Neuronal stem cell (in vitro differentiated cells): ENCODE data around the gene GNG10.
"Not testable (repeated sequence)": the region's sequence is repeated elsewhere in the genome, so short reads cannot be mapped to it uniquely, and the experiment has no call there.

ENCODE experiments used
- DNase-seq: peaks from one replicate; pipeline ENCODE4 v3.0.0-alpha.2; 2013; ENCODE audit warnings: low spot score
- H2AFZ ChIP-seq: one replicate; pipeline ENCODE4 v1.6.1; 2013; ENCODE audit warnings: mild to moderate bottlenecking, low read length, inconsistent platforms
- H2AK5ac ChIP-seq: 2 replicates; pipeline ENCODE4 v1.6.1; 2013; ENCODE audit warnings: low read depth, mild to moderate bottlenecking, inconsistent platforms, low read length, moderate library complexity, mixed read lengths
- H2BK120ac ChIP-seq: 2 replicates; pipeline ENCODE4 v1.6.1; 2013; ENCODE audit warnings: low read depth, mild to moderate bottlenecking, inconsistent platforms, low read length, moderate library complexity, mixed read lengths
- H2BK12ac ChIP-seq: one replicate; pipeline ENCODE4 v1.6.1; 2013; ENCODE audit warnings: low read length, inconsistent platforms
- H2BK15ac ChIP-seq: 2 replicates; pipeline ENCODE4 v1.6.1; 2013; ENCODE audit warnings: mild to moderate bottlenecking, low read length, inconsistent platforms, mixed read lengths
- H2BK5ac ChIP-seq: one replicate; pipeline ENCODE4 v1.6.1; 2013; ENCODE audit warnings: inconsistent platforms, mild to moderate bottlenecking, low read length, moderate library complexity
- H3K14ac ChIP-seq: one replicate; pipeline ENCODE4 v1.6.1; 2013; ENCODE audit warnings: low read length, inconsistent platforms
- H3K18ac ChIP-seq: 2 replicates; pipeline ENCODE4 v1.6.1; 2013; ENCODE audit warnings: low read length, inconsistent platforms
- H3K23ac ChIP-seq: 2 replicates; pipeline ENCODE4 v1.6.1; 2013; ENCODE audit warnings: low read depth, mild to moderate bottlenecking, mixed read lengths, low read length, inconsistent platforms; ENCODE audit not compliant: poor library complexity
- H3K27ac ChIP-seq: replicated peaks from 3 replicates; pipeline ENCODE4 v1.5.1; 2013; ENCODE audit warnings: low read length, inconsistent platforms
- H3K27me3 ChIP-seq, 3 experiments: 2 replicates each; pipeline ENCODE4 v1.6.1; 2013; ENCODE audit warnings: low read length in 3 of 3, mild to moderate bottlenecking in 2 of 3, inconsistent platforms in 1 of 3, low read depth in 1 of 3, mixed read lengths in 1 of 3, moderate library complexity in 1 of 3; ENCODE audit not compliant: control insufficient read depth in 3 of 3, insufficient read depth in 3 of 3
- H3K36me3 ChIP-seq, 2 donors: replicated peaks in 1 of 2; 2 replicates each; pipeline ENCODE4 v1.6.1; 2013; ENCODE audit warnings: low read length in 2 of 2; ENCODE audit not compliant: control insufficient read depth in 2 of 2, insufficient read depth in 2 of 2
- H3K4ac ChIP-seq: 2 replicates; pipeline ENCODE4 v1.6.1; 2013; ENCODE audit warnings: inconsistent platforms, mild to moderate bottlenecking, low read length, moderate library complexity
- H3K4me1 ChIP-seq, 2 donors: 1 replicate in 1 of 2; 2 replicates in 1 of 2; pipeline ENCODE4 v1.6.1; 2013; ENCODE audit warnings: low read length in 2 of 2, low read depth in 1 of 2; ENCODE audit not compliant: control insufficient read depth in 2 of 2, insufficient read depth in 1 of 2
- H3K4me2 ChIP-seq: one replicate; pipeline ENCODE4 v1.6.1; 2013; ENCODE audit warnings: mild to moderate bottlenecking, low read length, inconsistent platforms; ENCODE audit not compliant: insufficient read depth, poor library complexity, severe bottlenecking
- H3K4me3 ChIP-seq, 2 donors: 2 replicates each; pipeline ENCODE4 v1.5.1; 2013; ENCODE audit warnings: low read length in 2 of 2, mild to moderate bottlenecking in 2 of 2, inconsistent platforms in 1 of 2, moderate library complexity in 1 of 2
- H3K79me1 ChIP-seq: one replicate; pipeline ENCODE4 v1.6.1; 2013; ENCODE audit warnings: low read depth, mild to moderate bottlenecking, inconsistent platforms, low read length, moderate library complexity
- H3K9ac ChIP-seq: one replicate; pipeline ENCODE4 v1.6.1; 2013; ENCODE audit warnings: mild to moderate bottlenecking, low read depth, low read length, inconsistent platforms; ENCODE audit not compliant: poor library complexity
- H3K9me3 ChIP-seq, 2 donors: replicated peaks in 1 of 2; 2 replicates each; pipeline versions ENCODE3 to v1.6.1; 2013; ENCODE audit warnings: low read length in 2 of 2, mild to moderate bottlenecking in 2 of 2, inconsistent platforms in 1 of 2, low read depth in 1 of 2, mixed read lengths in 1 of 2, moderate library complexity in 1 of 2; ENCODE audit not compliant: control insufficient read depth in 2 of 2, insufficient read depth in 1 of 2
- H4K8ac ChIP-seq: one replicate; pipeline ENCODE4 v1.6.1; 2013; ENCODE audit warnings: low read depth, mild to moderate bottlenecking, inconsistent platforms, low read length, moderate library complexity
- H4K91ac ChIP-seq: one replicate; pipeline ENCODE4 v1.6.1; 2013; ENCODE audit warnings: low read length, low read depth, mild to moderate bottlenecking, inconsistent platforms; ENCODE audit not compliant: poor library complexity
- WGBS, 2 donors: extraction: QIAGEN DNeasy Blood & Tissue Kit; methylation state at CpG; one replicate each; pipeline ENCODE4 v1.1.7; 2013; ENCODE audit warnings: missing lambda C conversion rate in 2 of 2, mixed read lengths in 1 of 2; ENCODE audit not compliant: insufficient read length in 2 of 2, insufficient replicate concordance in 1 of 2; ENCODE audit errors: extremely low coverage in 2 of 2; 5-methylcytosine and 5-hydroxymethylcytosine counted together

Gene GNG10

DNA sequence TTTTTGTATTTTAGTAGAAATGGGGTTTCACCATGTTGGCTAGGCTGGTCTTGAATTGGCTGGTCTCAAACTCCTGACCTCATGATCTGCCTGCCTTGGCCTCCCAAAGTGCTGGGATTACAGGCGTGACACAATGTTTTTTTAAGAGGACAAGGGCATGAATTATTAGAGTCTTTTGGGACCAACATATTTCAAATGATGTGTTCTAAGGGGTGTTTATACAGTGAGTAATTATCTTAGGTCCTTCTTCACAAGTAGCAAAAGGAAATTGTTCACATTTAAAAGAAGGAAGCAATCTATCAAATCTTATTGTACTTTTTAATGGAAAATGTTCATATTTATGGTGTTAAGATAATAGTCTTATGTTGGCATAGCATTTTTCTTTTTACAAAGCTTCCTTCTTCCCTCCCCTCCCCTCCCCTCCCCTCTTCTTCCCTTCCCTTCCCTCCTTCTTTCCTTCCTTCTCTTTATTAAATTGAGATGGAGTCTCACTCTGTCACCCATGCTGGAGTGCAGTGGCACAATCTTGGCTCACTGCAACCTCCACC lies 6.7 kb downstream of the GNG10 start:
- Histone ChIP-seq H3K4me1 (peaks cover under 1 to 7% of the 10 kb centered on the region in 2 donors), H3K18ac (no peak overlapping the region), H4K8ac (no peak overlapping the region), H4K91ac (no peak overlapping the region), H2AFZ (no peak overlapping the region), H2BK120ac (no peak overlapping the region), H3K23ac (no peak overlapping the region), H3K27me3 (no peaks in the 10 kb centered on the region), H3K4me3 (no peak overlapping the region), H3K79me1 (peaks cover 6% of the 10 kb centered on the region), H3K4ac (no peak overlapping the region), H3K9ac (no peak overlapping the region), H3K4me2 (no peak overlapping the region), H3K36me3 (peaks cover 9 to 80% of the 10 kb centered on the region in 2 donors), H2AK5ac (no peak overlapping the region), H3K27ac (no peak overlapping the region), H2BK12ac (no peak overlapping the region), H3K14ac (no peak overlapping the region), H2BK15ac (no peak overlapping the region), H3K9me3 (peaks cover 0 to 2% of the 10 kb centered on the region in 2 donors), H2BK5ac (no peak overlapping the region)
- WGBS, 2 donors, result no CpG with 5 or more reads among the region's 1 CpG
- DNase-seq, result no peak

DNA sequence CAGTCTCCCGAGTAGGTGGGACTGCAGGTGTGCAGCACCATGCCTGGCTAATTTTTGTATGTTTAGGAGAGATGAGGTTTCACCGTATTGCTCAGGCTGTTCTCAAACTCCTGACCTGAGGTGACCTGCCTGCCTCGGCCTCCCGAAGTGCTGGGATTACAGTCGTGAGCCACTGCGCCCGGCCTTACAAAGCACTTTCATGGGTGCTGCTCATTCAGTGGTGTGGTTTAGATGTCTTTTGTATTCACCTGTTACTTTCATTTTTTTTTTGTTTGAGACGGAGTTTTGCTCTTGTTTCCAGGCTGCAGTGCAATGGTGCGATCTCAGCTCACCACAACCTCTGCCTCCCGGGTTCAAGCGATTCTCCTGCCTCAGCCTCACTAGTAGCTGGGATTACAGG lies 7.2 kb downstream of the GNG10 start:
- H2AK5ac ChIP-seq, H3K4me3 ChIP-seq, H4K91ac ChIP-seq, H3K4me1 ChIP-seq, H3K9me3 ChIP-seq, H3K18ac ChIP-seq, H2AFZ ChIP-seq, H2BK15ac ChIP-seq, H3K4ac ChIP-seq, H3K27me3 ChIP-seq, H2BK120ac ChIP-seq, DNase-seq, H2BK12ac ChIP-seq, H3K4me2 ChIP-seq, H3K79me1 ChIP-seq, H2BK5ac ChIP-seq, H3K9ac ChIP-seq, H3K27ac ChIP-seq, H3K23ac ChIP-seq, H4K8ac ChIP-seq, H3K14ac ChIP-seq: not testable (repeated sequence)
- whole genome bisulfite sequencing, 2 donors, result no CpG with 5 or more reads among the region's 11 CpGs
- H3K36me3 ChIP-seq, result peaks cover 9 to 80% of the 10 kb centered on the region in 2 donors

DNA sequence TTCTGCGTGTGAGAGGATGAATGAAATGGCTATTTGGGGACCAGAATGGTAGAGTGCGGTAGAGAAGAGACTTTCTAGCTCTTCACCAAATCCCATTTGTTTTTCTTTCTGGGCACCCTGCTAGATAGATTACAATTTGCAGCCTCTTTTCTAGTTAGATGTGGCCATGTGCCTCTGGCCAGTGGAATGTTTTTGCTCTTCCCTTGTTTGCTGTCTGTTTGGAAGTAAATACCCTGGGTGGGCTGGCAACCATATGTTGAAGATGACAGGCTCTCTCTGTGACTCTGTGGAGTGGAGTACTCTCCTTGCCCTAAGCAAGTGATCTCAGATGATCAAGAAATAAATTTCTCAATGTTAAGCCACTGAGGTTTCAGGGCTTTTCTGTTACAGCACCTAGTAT lies 12.9 kb downstream of the GNG10 start:
- Histone ChIP-seq H2BK120ac (no peak overlapping the region), H3K14ac (no peak overlapping the region), H4K8ac (no peak overlapping the region), H4K91ac (no peak overlapping the region), H3K27ac (no peak overlapping the region), H3K4me1 (no peaks in the 10 kb centered on the region), H3K4me3 (no peak overlapping the region), H2BK15ac (no peak overlapping the region), H3K27me3 (no peaks in the 10 kb centered on the region), H2AFZ (no peak overlapping the region), H3K36me3 (peaks cover 3 to 44% of the 10 kb centered on the region in 2 donors), H2BK12ac (no peak overlapping the region), H2BK5ac (no peak overlapping the region), H2AK5ac (no peak overlapping the region), H3K4me2 (no peak overlapping the region), H3K23ac (no peak overlapping the region), H3K9me3 (no peaks in the 10 kb centered on the region), H3K9ac (no peak overlapping the region), H3K4ac (no peak overlapping the region), H3K79me1 (no peaks in the 10 kb centered on the region), H3K18ac (no peak overlapping the region)
- no CpG with 5 or more reads among the region's 2 CpGs for WGBS, 2 donors
- DNase-seq, result no peak

DNA sequence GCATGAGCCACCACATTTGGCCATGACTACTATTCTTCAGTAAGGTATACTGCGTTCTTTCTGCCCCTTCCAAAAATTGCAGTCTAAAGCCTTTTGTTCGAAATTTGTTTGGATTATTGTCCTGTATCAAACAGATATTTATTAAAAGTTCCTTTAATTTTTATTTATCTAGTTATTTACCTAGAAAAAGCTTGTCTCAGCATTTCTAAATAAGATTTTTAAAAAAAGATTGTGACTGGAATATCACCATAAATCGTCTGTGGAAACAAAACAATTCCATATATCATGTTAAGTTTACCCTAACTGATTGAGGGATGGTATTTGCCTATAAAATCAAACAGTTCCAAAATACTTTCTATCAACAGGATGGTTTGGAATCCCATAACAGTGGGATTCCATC lies 14.7 kb downstream of the GNG10 start:
- H3K18ac ChIP-seq, result no peak overlapping the region
- H2AK5ac ChIP-seq, result no peak overlapping the region
- H3K4ac ChIP-seq, result no peak overlapping the region
- H3K9me3 ChIP-seq, result peaks cover 0 to 11% of the 10 kb centered on the region in 2 donors
- H3K36me3 ChIP-seq, result peaks cover 3 to 40% of the 10 kb centered on the region in 2 donors
- no peak overlapping the region for H2BK12ac ChIP-seq
- H3K4me1 ChIP-seq, result no peaks in the 10 kb centered on the region
- no peak overlapping the region for H3K23ac ChIP-seq
- no peak overlapping the region for H2AFZ ChIP-seq
- no peak overlapping the region for H4K8ac ChIP-seq
- H2BK5ac ChIP-seq, result no peak overlapping the region
- H3K4me3 ChIP-seq, result no peak overlapping the region
- no CpG with 5 or more reads among the region's 3 CpGs for WGBS, 2 donors
- no peak overlapping the region for H2BK15ac ChIP-seq
- H3K79me1 ChIP-seq, result no peaks in the 10 kb centered on the region
- DNase-seq, result no peak
- no peak overlapping the region for H3K9ac ChIP-seq
- H3K27me3 ChIP-seq, result no peaks in the 10 kb centered on the region
- H3K14ac ChIP-seq, result no peak overlapping the region
- H4K91ac ChIP-seq, result no peak overlapping the region
- H3K27ac ChIP-seq, result no peak overlapping the region
- H2BK120ac ChIP-seq, result no peak overlapping the region
- no peak overlapping the region for H3K4me2 ChIP-seq
